NCI-H187 (cell line): Measurements from ENCODE around the gene CLEC10A.
"Not testable (repeated sequence)": the region's sequence is repeated elsewhere in the genome, so short reads cannot be mapped to it uniquely, and the experiment has no call there.

Experiments used
- DNase-seq, 2 experiments: peaks; one replicate each; lab custom pipeline; 2025; lab: John Stamatoyannopoulos, UW

Gene CLEC10A

GRCh38 chr17:7079581-7080455, at the start of gene CLEC10A:
TSS of gene CLEC10A (minus strand) at chr17:7080251. CDS start at chr17:7078812, 1,439 bp downstream.
- DNase-seq = no peak

DNA sequence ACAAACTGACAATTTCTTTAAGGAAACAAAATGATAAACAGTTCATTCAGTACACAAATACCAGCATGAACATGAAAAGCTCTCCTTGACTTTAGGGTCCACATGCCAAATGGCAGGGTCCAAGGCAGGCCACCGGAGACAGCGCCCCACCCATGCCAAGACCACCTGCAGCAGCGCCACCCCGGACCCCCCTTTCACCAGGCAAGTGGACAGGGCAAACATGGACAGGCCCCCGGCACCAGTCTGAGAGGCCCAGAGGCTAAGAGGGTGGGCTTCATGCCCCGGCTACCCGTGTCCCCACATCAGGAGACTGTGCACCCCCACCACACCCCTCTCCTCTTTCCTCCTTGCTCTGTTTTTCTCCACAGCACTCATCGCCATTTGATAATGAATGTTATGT, 49.3 kb upstream of the CLEC10A start:
- no peak for DNase-seq

- no peak for DNase-seq
These were observed 48.1 kb upstream of the CLEC10A start for GRCh38 chr17:7128160-7128559.

GRCh38 chr17:7127501-7127900, 47.5 kb upstream of the CLEC10A start:
- DNase-seq = not testable (repeated sequence)

DNA sequence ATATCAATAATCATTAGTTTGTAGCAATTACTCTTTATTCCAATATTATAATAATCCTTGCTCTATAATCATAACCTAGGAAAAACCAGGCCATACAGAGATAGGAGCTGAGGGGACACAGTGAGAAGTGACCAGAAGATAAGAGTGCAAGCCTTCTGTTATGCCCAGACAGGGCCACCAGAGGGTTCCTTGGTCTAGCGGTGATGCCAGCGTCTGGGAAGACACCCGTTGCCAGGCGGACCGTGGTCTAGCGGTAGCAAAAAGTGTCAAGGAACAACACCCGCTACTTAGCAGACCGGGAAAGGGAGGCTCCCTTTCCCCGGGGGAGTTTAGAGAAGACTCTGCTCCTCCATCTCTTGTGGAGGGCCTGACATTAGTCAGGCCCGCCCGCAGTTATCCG, 46.3 kb upstream of the CLEC10A start:
- DNase-seq = not testable (repeated sequence)

GRCh38 chr17:7124923-7125322, 44.9 kb upstream of the CLEC10A start:
- no peak for DNase-seq

GRCh38 chr17:7123844-7124243, 43.8 kb upstream of the CLEC10A start:
- DNase-seq = no peak

- no peak for DNase-seq
These were observed 42.3 kb upstream of the CLEC10A start for GRCh38 chr17:7122381-7122780.

- not testable (repeated sequence) for DNase-seq
These were observed 40.6 kb upstream of the CLEC10A start for GRCh38 chr17:7120635-7121034.

DNA sequence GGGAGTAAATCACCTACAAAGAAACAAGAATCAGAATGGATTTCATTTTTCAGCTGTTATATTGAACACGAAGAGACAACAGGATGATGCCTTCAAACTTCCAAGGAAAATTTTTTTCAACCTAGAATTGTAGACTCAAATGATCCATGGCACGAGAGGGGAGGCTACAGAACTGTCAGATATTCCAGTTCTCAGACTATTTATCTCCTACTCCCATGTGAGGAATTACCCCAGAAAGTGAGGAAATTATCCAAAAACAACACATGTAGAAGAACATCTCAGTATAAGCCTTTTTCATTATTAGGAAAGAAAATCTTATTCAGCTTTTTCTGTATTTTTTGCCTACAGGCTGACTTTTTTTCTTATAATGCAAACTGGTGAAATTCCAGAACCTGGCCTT, 40.1 kb upstream of the CLEC10A start:
- DNase-seq = no peak

- no peak for DNase-seq
These were observed 39.3 kb upstream of the CLEC10A start for GRCh38 chr17:7119314-7119713.

DNA sequence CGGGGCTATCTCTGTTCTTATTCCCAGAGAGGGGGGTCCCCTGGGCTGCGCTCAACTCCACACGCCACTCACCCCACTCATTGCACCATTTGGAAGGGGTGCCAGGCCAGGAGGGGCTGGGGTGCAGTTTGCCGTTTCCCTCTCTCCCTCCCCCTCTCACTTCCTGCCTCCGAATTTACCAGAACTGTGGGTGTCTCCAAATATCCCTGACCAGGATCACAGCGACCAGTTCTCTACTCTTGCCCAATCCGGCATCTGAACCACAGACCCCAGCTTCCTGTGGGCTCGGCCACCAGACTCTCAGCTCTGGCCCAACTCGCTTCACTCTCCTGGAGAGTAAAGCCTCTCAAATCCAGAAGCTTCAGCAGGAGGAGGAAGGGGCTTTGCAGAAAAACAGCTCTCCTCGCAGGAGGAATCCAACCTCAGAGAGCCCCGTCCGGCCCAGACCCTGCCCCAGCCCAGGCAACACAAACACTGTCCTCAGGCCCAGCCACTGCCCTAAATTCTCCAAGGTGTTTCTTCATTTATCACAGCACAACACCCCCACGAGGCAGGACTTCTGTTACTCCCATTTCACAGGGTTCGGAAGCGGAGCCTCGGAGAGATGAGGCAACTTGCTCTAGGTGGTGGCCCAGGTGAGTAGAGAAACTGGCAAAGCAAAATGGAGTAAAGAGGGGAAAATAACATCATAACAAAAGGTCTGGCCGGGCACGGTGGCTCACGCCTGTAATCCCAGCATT, 35.0 kb upstream of the CLEC10A start:
- DNase-seq = no peak

DNA sequence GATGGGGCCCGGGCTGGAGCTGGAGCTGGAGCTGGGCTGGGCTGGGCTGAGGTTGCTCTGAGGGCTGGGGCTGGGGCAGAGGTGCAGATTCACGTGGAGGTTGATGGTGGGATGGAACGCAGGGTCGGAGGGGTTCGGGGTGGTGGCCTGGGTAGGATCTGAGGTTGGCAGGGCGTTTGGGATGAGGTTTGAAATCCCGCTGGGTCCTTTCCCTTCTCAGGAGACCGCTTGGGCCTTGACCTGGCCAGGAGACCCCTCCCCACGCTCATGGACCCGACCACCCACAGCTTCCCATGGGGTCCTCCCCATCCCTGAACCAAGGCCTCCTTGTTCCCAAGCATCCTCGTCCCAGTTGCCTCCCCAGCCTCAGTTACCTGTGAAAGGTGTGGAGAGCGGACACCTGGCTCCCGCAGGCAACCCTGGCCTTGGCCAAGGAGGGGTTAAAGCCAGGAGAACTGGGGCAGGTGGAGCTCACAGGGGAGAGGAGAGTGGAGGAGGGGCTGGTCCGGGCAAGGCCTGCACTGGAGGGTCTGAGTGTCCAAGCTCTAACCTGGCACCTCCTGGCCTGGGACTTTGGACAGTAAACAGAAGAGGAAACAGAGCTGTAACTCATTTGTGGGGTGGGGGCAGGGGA, 34.3 kb upstream of the CLEC10A start, which contains the start of gene ASGR2:
TSS of gene ASGR2 (minus strand) at position 582 of the 634 bp plus-strand sequence. CDS start 582 bp downstream, outside the sequence.
- no peak for DNase-seq

DNA sequence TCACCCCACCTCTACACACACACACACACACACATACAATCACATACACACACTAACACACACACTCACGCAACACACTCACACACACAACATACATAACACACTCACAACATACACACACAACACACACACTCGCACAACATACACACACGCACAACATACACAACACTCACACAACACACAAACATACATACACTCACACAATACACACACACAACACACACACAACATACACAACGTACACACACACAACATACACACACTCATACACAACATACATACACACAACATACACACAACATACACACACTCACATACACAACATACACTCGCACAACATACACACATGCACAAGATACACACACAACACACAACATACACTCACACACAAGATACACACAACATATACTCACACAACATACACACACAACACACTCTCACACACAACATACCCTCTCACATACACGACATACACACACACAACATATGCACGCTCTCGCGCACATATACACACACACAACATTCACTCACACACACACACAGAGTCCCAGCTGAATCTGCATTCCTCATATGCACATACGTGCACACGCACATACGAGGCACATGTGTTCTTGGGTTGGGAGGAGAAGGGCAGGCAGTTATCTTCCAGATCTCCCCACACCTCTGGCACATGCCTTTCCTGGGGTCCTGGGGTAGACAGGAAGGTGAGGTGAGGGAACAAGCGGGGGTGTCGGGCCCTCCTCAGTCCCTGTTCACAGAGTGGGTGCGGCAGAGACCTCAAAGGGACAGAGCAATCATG, 33.4 kb upstream of the CLEC10A start:
- DNase-seq = no peak

- no peak for DNase-seq
These were observed 32.6 kb upstream of the CLEC10A start for GRCh38 chr17:7112510-7113108.

GRCh38 chr17:7111784-7112509, 31.9 kb upstream of the CLEC10A start:
- DNase-seq = no peak

DNA sequence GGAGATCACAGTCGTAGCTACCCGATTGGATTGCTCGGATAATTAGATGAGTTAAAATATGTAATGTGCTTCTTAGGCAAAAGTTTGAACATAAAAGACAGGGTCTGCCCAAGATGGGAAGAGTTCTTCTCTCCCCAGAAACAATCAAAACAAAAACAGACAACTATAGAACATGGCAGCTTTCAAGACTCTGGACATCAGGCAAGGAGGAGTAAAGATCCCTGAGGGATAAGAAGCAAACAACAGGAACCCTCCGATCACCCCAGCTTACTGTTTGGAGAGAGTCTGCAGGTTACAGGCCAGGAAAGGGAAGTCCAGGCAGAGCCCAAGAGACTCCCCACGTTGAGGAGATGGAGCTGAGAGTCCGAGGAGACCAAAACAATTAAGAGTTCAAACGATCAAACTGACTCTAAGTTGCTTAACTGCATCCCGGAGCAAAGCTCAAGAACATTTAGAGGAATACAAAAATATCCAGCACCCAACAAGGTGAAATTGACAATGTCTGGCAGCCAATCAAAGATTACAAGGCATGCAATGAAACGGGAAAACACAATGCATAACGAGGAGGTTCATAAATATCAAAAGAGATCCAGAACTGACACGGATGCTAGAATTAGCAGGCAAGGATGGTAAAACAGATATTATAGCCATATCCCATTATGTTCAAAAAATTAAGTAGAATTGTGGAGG, 30.7 kb upstream of the CLEC10A start:
- DNase-seq = no peak

DNA sequence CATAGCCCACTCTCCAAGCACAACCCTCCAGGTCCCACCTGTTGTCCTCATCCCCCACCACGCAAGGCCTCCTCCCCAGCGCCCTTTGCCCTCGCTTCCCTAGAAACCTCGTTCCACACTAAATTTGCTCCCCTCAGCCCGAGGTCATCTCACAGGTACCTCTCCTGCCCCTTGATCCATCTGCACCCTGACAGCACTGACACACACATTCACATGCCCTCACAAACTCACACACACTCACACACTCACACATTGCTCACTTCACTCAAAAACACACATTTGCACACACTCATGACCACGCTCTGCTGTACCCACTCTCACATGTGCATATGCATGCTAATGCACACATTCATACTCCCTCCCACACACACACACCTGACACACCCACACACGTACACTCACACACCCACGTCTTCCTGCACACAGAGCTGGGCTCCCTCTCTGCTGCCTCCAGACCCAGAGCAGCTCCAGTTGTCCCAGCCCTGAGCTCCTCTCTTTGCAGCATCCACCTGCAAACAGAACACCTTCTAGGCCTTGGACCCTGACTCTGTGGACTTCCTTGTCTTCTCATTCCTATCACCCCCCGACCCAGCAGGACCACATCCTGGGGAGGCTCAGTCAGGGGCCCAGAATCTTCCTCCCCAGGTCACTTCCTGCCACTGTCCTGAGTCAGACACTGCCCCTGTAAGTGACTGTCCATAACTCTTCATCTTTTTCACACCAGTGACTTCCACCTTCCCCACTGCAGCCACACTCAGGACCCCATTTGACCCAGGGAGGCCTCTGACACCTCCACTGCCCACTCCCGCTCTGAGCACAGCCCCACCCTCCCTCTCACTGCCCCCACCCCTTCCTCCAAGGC, 29.6 kb upstream of the CLEC10A start:
- DNase-seq = no peak

- no peak for DNase-seq
These were observed 28.9 kb upstream of the CLEC10A start for GRCh38 chr17:7108981-7109380.
